ENCODE data around the gene C20orf173.

C20orf173 gene

DNA sequence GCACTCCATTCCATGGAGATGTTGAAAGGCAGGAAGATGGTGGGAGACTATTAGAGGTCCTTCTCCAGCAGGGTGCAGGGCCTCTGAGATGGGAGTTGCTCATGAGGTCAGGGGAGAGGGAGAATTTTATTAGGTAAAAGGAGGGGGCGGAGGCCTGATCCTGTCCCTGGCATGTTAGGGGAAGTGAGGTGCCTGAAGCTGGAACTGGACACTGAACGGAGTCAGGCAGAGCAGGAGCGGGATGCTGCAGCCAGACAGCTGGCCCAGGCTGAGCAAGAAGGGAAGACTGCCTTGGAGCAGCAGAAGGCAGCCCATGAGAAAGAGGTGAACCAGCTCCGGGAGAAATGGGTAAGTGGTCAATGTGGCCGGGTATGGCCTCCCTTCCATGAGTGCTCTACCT is 49.7 kb downstream of the C20orf173 start:
- H3K4me3 Mint-ChIP-seq = no peak overlapping the region
- H3K36me3 Mint-ChIP-seq (ENCODE audit: low read depth) = peaks cover 26% of the 10 kb centered on the region
- no peak overlapping the region for H3K27ac Mint-ChIP-seq
- H3K9me3 Mint-ChIP-seq = peaks cover 6% of the 10 kb centered on the region
- no peaks in the 10 kb centered on the region for H3K27me3 Mint-ChIP-seq (ENCODE audit: low read depth)
- peaks cover 5% of the 10 kb centered on the region for H3K4me1 Mint-ChIP-seq (ENCODE audit: low read depth)

DNA sequence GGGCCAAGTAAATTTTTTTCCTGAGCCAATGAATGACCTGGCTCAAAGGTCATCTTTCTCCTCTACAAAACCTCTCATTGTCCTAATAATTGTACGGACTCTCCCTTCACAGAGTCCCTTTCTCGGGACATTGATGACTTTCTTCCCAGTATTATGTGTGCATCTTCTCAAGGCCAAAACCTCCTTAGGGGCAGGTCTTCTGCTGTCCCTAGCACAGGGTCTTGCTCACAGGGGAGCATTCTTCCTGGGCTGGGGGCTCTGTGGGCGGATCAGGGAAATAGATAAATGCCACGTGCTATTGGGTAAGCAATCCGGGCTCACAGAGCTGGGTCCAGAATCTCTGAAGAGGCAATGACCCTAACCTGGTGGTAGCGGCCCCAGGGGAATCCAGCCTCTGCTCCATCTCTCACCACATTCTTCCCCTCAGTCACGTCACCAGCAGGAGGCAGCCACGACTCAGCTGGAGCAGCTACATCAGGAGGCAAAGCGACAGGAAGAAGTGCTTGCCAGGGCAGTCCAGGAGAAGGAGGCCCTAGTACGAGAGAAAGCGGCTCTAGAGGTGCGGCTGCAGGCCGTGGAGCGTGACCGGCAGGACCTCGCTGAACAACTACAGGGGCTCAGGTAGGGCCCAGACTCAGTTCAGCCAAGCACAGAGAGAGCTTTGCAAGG is 50.5 kb downstream of the C20orf173 start:
- Mint-ChIP-seq H3K36me3 (ENCODE audit: low read depth) (peaks cover 18% of the 10 kb centered on the region), H3K4me1 (ENCODE audit: low read depth) (peaks cover 5% of the 10 kb centered on the region), H3K4me3 (no peak overlapping the region), H3K27me3 (ENCODE audit: low read depth) (no peaks in the 10 kb centered on the region), H3K27ac (no peak overlapping the region), H3K9me3 (no peaks in the 10 kb centered on the region)

Measured in T-helper 1 cell treated with Interleukin-12 subunit alpha and Interleukin-12 subunit beta and Interleukin-4 antibody, amounts not matched to agents 30 μg/mL and 1 μg/mL, for 36 hours (primary cell).